HG02970 (cell line): ENCODE data around the gene SPHKAP.
"Not testable (repeated sequence)": the region's sequence is repeated elsewhere in the genome, so short reads cannot be mapped to it uniquely, and the experiment has no call there.

Source experiments
- ATAC-seq: cut with Tn5 transposase; IDR thresholded peaks from one replicate; pipeline ENCODE4 v1.9.1; 2021; ENCODE audit warnings: mild to moderate bottlenecking, moderate library complexity, moderate number of reproducible peaks; ENCODE audit not compliant: unreplicated experiment, low FRiP score

Gene SPHKAP, protein sequence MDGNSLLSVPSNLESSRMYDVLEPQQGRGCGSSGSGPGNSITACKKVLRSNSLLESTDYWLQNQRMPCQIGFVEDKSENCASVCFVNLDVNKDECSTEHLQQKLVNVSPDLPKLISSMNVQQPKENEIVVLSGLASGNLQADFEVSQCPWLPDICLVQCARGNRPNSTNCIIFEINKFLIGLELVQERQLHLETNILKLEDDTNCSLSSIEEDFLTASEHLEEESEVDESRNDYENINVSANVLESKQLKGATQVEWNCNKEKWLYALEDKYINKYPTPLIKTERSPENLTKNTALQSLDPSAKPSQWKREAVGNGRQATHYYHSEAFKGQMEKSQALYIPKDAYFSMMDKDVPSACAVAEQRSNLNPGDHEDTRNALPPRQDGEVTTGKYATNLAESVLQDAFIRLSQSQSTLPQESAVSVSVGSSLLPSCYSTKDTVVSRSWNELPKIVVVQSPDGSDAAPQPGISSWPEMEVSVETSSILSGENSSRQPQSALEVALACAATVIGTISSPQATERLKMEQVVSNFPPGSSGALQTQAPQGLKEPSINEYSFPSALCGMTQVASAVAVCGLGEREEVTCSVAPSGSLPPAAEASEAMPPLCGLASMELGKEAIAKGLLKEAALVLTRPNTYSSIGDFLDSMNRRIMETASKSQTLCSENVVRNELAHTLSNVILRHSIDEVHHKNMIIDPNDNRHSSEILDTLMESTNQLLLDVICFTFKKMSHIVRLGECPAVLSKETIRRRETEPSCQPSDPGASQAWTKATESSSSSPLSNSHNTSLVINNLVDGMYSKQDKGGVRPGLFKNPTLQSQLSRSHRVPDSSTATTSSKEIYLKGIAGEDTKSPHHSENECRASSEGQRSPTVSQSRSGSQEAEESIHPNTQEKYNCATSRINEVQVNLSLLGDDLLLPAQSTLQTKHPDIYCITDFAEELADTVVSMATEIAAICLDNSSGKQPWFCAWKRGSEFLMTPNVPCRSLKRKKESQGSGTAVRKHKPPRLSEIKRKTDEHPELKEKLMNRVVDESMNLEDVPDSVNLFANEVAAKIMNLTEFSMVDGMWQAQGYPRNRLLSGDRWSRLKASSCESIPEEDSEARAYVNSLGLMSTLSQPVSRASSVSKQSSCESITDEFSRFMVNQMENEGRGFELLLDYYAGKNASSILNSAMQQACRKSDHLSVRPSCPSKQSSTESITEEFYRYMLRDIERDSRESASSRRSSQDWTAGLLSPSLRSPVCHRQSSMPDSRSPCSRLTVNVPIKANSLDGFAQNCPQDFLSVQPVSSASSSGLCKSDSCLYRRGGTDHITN (N-terminal part only)

DNA sequence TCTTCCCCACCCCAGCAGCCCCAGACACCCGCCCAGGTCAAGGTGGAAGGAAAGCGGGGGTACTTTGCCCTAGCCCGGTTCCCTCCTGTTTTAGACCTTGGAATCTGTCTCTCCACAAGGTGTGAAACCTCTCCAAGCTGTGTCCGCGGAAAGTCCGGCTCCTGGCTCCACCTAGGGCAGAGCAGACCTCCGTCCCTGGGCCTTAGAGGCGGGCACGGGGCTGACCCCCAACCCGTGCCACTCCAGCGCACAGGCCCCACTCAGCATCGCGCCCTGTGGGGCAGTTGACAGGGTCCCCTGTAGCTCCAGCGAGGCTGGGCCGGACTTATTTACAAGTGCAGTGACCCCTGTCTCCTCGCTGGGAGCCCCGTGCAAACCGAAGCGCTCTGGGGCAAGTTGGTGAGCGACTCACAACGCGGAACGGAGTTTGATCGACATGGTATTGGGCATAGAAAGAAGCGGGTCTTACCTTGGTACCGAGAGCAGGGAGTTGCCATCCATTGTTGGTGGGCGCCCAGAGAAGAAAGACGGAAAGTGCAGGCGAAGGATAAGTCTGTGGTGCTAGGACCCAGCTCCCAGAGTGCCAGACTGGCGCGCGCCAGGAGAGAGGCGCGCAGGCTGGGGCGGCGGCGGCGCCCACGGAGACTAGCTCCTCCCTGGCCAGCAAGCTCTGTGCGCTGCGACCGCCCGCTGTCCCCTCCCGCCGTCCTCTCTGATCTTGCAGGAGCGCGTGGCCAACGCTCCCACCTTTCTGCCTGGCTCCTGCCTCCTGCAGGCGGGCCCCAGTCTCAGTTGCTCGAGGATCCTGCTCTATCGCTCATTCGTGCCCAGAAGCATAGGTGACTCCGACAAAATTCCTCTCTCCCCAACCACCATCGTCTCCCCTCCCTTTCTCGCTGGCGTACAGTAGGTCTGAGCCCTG is at the start of gene SPHKAP:
Gene SPHKAP, minus strand, starts transcription at position 590 of the 922 bp plus-strand sequence. Its CDS starts 89 bp downstream, at position 501.
- ATAC-seq, result no peak

DNA sequence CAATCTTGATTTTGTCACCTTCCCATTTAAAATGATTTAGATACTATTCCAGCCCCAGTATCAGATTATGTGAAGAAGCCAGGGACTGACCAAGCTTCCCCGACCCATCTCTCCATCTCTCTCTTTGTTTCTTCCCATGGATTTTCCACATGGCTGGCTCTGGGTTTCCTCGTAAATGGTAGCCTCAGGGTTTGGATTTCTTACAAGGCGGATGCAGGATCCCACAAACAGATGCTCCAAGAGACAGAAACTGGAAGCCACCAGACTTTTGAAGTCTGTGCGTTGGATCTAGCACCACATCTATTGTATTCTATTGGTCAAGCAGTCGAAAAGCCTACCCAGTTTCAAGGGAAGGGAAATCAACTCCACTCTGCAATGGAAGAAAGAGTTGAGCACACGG is 46.0 kb upstream of the SPHKAP start:
- no peak for ATAC-seq

DNA sequence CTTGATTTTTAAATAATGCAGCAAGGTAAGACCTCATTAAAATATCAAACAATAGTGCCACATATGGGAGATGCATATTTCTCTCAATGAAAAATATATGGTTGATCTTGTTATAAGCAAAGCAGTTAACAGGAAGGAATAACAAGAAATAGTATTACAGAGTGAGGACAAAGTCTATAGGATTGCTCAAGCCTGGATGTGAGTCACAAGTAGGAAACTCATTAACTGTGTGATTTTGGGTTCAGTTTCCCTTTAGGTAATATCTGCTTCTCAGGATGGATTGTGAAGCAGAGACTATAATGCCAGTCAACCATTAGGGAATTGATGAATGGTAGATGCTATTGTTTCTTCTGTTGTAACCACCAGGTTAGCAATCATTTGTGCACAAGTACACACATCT is 42.9 kb upstream of the SPHKAP start:
- ATAC-seq, result no peak

DNA sequence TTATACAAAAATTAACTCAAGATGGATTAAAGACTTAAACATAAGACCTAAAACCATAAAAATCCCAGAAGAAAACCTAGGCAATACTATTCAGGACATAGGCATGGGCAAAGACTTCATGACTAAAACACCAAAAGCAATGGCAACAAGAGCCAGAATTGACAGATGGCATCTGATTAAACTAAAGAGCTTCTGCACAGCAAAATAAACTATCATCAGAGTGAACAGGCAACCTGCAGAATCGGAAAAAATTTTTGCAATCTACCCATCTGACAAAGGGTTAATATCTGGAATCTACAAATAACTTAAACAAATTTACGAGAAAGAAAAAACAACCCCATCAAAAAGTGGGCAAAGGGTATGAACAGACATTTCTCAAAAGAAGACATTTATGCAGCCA is 37.1 kb upstream of the SPHKAP start:
- not testable (repeated sequence) for ATAC-seq

DNA sequence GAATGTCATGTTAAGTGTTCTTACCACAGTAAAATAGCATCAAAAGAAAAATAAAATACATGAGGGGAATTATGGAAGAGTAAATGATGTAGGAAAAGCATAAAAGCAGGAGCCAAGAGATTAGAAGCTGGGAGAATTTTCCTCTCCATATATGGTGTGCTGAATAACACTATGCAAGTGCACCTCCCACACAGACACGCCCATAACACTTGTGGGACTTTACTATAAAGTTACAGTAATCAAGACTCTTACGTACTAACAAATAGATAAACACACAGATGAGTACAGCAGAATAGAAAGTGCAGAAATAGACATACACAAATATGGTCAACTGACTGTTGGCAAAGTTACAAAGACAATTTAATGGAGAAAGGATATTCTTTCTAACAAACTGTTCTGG is 16.0 kb upstream of the SPHKAP start:
- no peak for ATAC-seq

DNA sequence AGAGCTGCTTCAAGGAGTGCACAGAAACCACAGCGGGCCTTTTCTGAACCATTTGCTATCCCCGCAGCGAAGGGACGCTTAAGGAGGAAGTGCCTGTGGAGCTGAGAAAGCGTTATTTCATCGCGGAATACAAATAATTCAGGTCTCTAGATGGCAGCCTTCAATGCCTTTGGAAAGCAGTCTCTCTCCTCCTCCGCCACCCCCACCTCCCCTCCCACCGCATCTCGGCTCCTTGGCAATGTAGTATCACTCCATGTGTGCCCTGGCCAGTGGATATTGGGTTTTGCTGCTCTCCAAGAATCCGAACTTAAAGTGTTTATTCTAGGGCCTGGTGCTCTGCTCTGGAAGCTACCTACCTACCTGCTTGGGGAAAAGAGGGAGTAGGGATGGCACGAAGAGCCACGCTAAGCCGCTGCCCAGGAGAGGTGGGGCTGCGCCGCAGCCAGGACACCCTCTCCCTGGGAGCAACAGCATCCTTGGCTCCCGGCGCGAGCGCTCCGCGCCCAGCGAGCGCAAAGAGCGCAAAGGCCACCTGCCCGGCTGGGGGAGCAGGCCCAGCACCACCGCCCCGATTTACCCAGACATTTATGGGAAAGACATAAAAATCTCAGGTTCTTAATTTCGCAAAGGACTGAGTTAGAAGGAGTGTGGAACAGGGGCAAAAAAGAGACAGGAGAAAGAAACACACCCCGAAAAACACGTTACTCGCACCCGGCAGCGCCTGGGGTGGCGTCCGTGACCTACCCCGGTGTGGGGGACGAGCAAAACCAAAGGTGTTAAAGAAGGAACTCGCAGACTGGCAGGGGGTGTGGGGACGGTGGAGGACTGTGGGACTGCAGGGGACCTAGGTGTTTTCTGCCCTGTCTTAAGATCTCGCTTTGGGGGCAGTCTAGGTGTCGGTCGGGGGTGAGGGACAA is 1.0 kb downstream of the SPHKAP start:
- ATAC-seq, result no peak

DNA sequence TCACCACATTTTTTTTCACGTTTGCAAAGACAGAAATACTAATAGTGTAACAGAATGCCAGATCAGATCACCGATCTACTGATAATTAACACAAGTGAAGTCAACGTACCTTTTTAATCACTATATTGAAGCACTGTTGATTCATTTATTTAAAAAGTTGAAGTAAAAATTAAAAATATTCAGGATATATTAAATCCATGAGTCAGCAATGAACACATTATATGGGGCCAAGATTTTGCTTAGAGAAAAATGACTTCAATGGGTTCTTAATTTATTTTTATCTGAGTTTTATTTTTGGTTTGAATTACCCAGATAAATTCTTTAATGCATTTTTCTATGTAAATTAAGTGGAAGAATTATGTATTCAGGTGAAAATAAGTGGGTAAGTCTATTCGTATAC is 14.2 kb downstream of the SPHKAP start:
- no peak for ATAC-seq

DNA sequence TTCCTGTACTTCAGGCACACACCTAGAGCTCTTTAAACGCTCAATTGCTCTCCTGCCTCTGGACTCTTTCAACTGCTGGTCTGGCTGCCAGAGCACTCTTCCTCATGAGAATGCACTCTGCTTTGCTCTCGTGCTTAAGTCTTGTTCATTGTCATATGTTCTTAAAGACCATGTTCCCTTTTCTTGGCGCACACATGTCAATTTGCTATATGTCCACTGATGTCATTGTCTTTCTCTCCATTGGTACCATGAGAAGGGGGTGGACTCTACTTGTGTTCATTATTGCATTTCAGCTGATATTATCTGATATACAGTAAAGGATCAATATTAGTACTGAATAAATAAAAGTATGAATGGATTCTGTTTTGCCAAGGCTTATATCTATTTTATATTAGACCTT is 16.8 kb downstream of the SPHKAP start:
- no peak for ATAC-seq

DNA sequence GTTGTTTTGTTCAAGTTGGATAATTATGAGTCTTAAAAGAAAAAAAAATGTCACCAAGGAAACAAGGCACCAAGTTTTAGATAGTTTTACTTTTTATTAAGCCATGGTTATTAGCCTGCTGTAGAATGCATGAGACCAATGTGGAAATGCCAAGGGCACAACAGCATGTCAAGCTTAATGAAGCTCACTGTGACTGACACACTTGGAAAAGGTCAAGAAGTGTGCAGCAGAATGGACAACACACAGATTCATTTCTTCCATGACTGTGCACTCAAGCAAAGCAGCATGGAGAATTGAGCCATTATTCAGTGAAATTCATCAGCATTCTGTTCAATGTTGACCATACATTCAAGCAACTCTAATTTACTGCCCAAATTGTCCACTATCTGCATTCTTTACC is 23.6 kb downstream of the SPHKAP start:
- ATAC-seq, result no peak

DNA sequence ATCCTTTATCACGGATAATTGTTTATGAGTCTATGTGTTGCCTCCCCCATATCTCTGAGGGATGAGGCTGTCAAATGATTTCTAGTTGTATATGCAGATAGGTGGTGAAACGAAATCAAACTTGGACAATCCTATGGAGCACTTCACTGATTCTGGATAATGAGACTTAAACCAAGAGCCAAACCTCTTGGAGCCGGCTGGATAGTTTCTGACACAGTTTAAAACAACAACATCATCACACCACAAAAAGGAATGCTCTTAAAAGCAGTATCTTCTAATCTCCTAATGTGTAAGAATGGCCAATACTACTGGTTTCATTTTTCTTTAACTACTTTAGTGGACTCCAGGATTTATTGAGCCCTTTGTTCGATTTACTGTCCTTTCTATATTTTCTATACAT is 36.5 kb downstream of the SPHKAP start:
- no peak for ATAC-seq

DNA sequence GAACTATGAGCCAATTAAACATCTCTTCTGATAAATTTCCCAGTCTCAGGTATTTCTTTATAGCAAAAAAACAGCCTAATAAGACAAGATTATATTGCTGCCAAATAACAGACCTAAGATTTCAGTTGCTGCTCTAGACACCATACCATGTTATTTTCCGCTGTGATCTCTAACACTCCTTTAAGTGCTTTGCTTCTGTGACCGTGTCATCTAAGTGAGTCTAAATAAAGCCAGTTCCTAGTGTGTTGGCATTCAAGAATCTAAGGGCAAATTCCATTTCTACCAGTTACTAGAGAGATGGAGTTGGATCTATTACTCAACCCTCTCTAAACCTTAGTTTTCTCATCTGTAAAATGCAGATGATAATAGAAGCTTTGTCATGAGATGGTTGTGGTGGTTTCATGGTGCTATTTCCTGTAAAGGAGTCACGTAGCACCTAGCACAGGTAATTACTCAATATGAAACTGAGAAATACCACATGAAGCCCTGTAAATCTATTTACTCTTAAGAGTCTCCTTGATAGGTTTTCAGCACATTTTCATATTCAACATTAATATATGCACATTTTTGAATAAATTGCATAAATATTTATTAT is 40.5 kb downstream of the SPHKAP start:
- ATAC-seq, result peak; percentile 85

DNA sequence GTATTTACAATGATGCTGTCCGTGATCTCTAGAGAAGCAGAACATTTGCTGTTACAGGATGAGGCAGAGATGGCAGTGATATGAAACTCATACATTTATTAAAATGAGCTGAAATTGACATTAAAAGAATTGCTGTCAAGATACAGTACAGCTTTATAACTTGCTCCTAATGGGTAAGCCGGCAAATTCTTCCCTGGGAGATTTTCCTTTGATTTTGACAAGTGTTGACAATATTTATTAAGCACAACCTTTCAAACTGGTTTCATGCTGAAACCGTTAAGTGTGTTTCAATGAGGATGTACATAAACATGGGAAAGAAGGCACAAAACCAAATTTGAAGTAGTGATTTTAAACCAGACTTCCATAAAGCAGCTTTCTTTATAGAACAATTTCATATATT is 45.5 kb downstream of the SPHKAP start:
- no peak for ATAC-seq

DNA sequence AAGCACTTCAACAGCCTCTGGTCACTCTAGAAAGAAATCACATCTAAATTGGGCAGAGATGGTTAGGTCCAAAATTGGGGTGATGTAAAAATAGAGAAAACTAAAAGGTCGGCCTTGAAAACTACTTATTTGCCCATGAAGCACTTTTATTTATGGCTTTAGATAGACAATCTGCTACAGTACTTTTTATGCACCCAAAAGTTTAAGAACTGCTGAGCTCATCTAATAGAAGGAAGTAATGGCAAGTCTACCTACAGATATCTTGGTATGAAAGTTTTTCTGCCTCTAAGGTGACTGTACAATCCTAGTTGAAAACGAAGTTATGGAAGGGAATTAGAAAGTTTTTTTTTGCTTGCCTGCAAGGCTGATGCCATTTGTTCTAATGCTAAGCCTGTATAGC is 46.2 kb downstream of the SPHKAP start:
- no peak for ATAC-seq

DNA sequence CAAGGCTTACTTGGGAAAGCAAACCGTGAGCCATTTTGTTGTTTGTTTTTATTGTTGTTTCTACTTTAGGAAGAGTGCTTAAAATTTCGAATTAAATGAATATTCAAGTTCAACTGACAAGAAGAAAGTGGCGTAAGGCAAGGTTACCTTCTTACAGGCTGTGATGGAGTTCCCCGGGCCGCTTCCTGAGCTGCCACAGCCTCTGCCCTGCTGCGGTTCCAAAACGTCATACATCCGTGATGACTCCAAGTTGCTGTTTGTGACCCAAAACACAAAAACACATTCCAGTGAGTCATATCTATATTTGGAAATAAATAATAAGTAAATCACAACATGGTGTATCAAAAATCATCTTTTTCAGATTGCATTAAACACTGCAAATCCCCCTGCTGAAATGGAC is 49.7 kb downstream of the SPHKAP start:
- no peak for ATAC-seq

DNA sequence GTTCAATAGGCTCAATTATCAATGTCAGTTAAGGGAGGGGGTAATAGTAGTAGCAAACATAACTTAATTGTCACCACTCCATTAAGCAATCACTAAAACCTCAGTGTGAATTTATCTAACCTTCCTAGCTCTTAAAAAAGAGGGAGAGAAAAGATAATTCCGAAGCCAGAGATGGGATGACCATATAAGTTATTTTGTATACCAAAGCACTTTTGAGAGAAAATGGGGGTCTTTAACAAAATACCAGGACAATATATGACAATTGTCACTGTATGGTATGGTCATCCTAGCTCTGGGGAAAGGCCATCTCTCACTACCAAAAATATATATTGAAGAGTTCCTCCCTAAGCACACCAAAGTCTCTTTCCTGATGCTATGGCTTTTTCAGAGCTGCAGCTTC is 55.1 kb downstream of the SPHKAP start:
- ATAC-seq, result no peak

DNA sequence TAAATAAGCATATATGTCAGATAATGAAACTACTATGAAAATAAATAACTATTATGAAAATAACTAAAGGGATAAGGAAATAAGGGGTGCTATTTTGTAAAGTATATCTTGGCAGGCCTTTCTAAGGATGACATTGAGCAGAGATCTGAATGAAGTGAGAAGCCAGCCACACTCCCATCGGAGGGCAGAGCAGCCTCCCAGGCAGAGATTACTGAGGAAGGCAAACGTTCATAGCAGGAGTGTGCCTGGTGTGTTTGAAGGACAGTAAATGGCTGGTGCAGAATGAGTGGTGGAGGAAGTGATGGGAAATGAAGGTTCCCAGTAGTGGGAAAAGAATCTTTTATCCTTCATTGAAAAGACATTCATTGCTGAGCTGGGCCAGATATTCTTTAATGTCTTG is 62.5 kb downstream of the SPHKAP start:
- ATAC-seq, result no peak

DNA sequence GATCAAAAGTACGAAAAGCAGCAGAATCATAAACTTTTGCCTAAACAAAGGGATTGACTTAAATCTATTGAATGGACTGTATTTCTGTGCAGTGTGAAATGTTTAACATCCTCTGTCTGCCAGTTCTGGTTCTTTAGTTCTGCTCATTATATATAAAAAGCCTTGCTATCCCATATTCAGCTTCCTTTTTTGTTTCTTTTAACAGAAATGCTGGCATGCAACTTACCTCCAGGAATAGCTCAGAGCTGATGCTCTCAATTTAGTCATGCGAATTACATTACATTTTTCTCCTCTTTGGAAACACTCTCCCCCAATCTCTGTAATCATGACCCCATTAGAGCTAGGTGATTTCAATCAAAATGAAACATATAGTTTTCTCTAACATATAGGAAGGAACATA is 73.6 kb downstream of the SPHKAP start:
- no peak for ATAC-seq

DNA sequence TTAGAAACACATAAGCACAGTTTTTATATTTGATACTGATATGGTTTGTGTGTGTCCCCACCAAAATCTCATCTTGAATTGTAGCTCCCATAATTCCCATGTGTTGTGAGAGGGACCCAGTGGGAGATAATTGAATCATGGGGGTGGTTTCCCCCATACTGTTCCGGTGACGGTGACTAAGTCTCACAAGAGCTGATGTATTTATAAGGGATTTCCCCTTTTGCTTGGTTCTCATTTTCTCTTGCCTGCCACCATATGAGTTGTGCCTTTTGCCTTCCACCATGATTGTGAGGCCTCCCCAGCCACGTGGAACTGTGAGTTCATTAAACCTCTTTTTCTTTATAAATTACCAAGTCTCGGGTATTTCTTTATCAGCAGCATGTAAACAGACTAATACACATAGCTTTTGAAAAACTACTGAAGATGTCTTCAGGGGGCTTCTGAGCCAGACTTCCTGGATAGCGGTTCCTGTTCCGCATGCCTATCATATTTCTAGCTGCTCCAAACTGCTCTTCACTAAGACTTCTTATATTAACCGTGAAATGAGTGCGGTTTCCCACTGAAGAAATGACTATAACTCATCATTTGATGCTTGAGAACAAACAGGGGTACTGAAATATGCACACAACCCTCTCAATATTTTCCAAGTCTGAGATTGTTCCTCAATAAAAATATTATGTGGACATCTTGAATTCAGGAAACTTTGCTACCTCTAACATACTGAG is 75.8 kb downstream of the SPHKAP start:
- ATAC-seq, result no peak
